ENCODE data around the gene SAMD14.

- no peak for TF ChIP-seq CTCF (IDR thresholded peaks at IDR 0.05)
- no peak for TF ChIP-seq POLR2A (IDR thresholded peaks at IDR 0.05)
Observed at GRCh38 chr17:50079334-50080095, 50.4 kb downstream of the SAMD14 start.
